GM12891 (cell line): Measurements from ENCODE around the gene PLA2G1B.
"Not testable (repeated sequence)": the region's sequence is repeated elsewhere in the genome, so short reads cannot be mapped to it uniquely, and the experiment has no call there.

Experiments used
- POLR2A ChIP-seq: IDR thresholded peaks from 2 replicates; pipeline ENCODE4 v1.6.1; 2011; ENCODE audit warnings: low read depth, low read length, control low read depth
- POLR2AphosphoS5 ChIP-seq: IDR thresholded peaks from 2 replicates; pipeline ENCODE4 v1.6.1; 2011; ENCODE audit warnings: low read depth, low read length, control low read depth
- SPI1 ChIP-seq: IDR thresholded peaks from 2 replicates; pipeline ENCODE4 v1.6.1; 2011; ENCODE audit warnings: low read depth, low read length, control low read depth
- TAF1 ChIP-seq: IDR thresholded peaks from 2 replicates; pipeline ENCODE4 v1.6.1; 2011; ENCODE audit warnings: low read depth, low read length, control low read depth

GRCh38 chr12:120336392-120336791 is 8.8 kb upstream of the PLA2G1B start:
- TF ChIP-seq TAF1, POLR2A, POLR2AphosphoS5, SPI1: not testable (repeated sequence)
